Naive thymus-derived CD4-positive, alpha-beta T cell (primary cell): ENCODE data around the gene DEFB132. TPM values are rescaled to one million over a fixed set of nuclear protein-coding genes. Genes with fewer than 3 reads are reported as not detected.

Source experiments
- ATAC-seq: fragments of 150-1000 bp; cut with Tn5 transposase; 2 replicates; pipeline ENCODE4 v1.10.0; 2021; ENCODE audit warnings: mild to moderate bottlenecking, moderate library complexity
- CTCF ChIA-PET: fragments of 350-600 bp; sonication (Branson Sonifier 250); formaldehyde crosslinking; loops from one replicate; lab custom pipeline; 2021; ENCODE audit warnings: antibody characterized with exemption; lab: Charles Lee
- POLR2A ChIA-PET: fragments of 350-600 bp; sonication (Branson Sonifier 250); formaldehyde crosslinking; loops from one replicate; lab custom pipeline; 2021; ENCODE audit warnings: antibody characterized with exemption, inconsistent platforms; lab: Charles Lee
- DNase-seq, 9 donors: peaks; one replicate each; pipeline versions ENCODE4 v3.0.0 to v3.0.0-alpha.2; 2020 to 2022; ENCODE audit warnings: mixed read lengths in 1 of 9
- H3K27ac ChIP-seq: one replicate; pipeline ENCODE4 v1.7.0; 2013; ENCODE audit warnings: mild to moderate bottlenecking, low read depth, low read length, moderate library complexity
- H3K27me3 ChIP-seq, 2 donors: one replicate each; pipeline ENCODE4 v1.7.0; 2013; ENCODE audit warnings: low read length in 2 of 2, mild to moderate bottlenecking in 2 of 2, moderate library complexity in 2 of 2; ENCODE audit not compliant: control insufficient read depth in 2 of 2, insufficient read depth in 2 of 2
- H3K36me3 ChIP-seq, 3 experiments: 1 replicate in 2 of 3; 2 replicates in 1 of 3; pipeline ENCODE4 v1.7.0; 2013; ENCODE audit warnings: low read length in 3 of 3, mild to moderate bottlenecking in 3 of 3, moderate library complexity in 1 of 3; ENCODE audit not compliant: insufficient read depth in 3 of 3, control insufficient read depth in 2 of 3
- H3K4me1 ChIP-seq, 2 donors: one replicate each; pipeline ENCODE4 v1.7.0; 2013; ENCODE audit warnings: low read length in 2 of 2, mild to moderate bottlenecking in 2 of 2, moderate library complexity in 1 of 2; ENCODE audit not compliant: control insufficient read depth in 2 of 2, insufficient read depth in 2 of 2
- H3K4me3 ChIP-seq: 2 replicates; pipeline ENCODE4 v1.7.0; 2013; ENCODE audit warnings: mild to moderate bottlenecking, low read length
- H3K9me3 ChIP-seq, 3 experiments: 1 replicate in 2 of 3; 2 replicates in 1 of 3; pipeline ENCODE4 v1.7.0; 2013; ENCODE audit warnings: low read length in 3 of 3; ENCODE audit not compliant: control insufficient read depth in 2 of 3
- H3K27ac Mint-ChIP-seq, 9 donors: one replicate each; pipeline ENCODE4 v1.8.0; 2020 to 2022; ENCODE audit warnings: mixed read lengths in 9 of 9, mild to moderate bottlenecking in 8 of 9, moderate library complexity in 5 of 9, inconsistent platforms in 2 of 9
- H3K27me3 Mint-ChIP-seq, 5 donors: one replicate each; pipeline ENCODE4 v1.8.0; 2021 to 2022; ENCODE audit warnings: mixed read lengths in 5 of 5, mild to moderate bottlenecking in 1 of 5
- H3K36me3 Mint-ChIP-seq, 5 donors: one replicate each; pipeline ENCODE4 v1.8.0; 2020 to 2022; ENCODE audit warnings: mixed read lengths in 5 of 5, mild to moderate bottlenecking in 3 of 5, inconsistent platforms in 1 of 5
- H3K4me1 Mint-ChIP-seq, 7 donors: one replicate each; pipeline ENCODE4 v1.8.0; 2020 to 2022; ENCODE audit warnings: mixed read lengths in 7 of 7, mild to moderate bottlenecking in 3 of 7, inconsistent platforms in 1 of 7
- H3K4me3 Mint-ChIP-seq, 10 donors: one replicate each; pipeline ENCODE4 v1.8.0; 2020 to 2022; ENCODE audit warnings: mild to moderate bottlenecking in 10 of 10, mixed read lengths in 10 of 10, moderate library complexity in 6 of 10, inconsistent platforms in 2 of 10
- H3K9me3 Mint-ChIP-seq, 11 donors: one replicate each; pipeline ENCODE4 v1.8.0; 2020 to 2022; ENCODE audit warnings: mixed read lengths in 11 of 11, mild to moderate bottlenecking in 4 of 11, inconsistent platforms in 1 of 11, moderate library complexity in 1 of 11
- intact Hi-C, 2 donors: fragments of 100-400 bp; cut with micrococcal nuclease; formaldehyde crosslinking; loops; one replicate each; pipeline ENCODE4 v1.15.1; 2023
- polyA plus RNA-seq, 2 donors: library from polyadenylated mRNA; unstranded; fragments of 300-500 nt; fragmentation: Illumina TruSeq; gene quantifications; one replicate each; pipeline ENCODE4 v1.2.3, GENCODE V29; 2021
- total RNA-seq, 6 experiments: library from RNA in 5 of 6; stranded (reverse) in 5 of 6; gene quantifications; 1 replicate in 5 of 6; 2 replicates in 1 of 6; pipeline ENCODE4 v1.2.3 and lab custom pipeline; 2021 to 2026

The DEFB132 gene
- total and polyA plus RNA-seq, 7 experiments from 2014 or later, result not detected

- H3K9me3 Mint-ChIP-seq, result no peaks in the 10 kb centered on the region
- CTCF ChIA-PET, result no interaction called here
Measured at GRCh38 chr20:235891-236290, 21.6 kb upstream of the DEFB132 start.

DNA sequence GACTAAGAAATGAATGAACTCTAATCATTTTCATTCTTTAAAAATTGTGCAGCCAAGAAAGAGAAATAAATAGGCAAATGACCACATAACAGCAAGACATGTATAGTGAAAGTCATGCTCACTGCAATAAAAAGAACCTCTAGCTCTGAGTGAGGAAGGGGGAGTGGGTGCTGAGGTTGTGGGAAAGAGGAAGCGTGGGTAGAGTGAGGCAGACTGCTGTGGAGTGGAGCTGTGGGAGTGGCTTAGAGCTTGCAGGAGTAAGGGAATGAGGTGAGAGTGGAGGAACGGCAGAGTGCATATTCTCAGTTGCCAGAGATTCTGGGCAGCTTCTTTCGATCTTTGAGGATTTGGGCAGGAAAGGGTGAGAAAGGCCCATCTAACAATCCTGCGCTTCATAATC is 20.0 kb upstream of the DEFB132 start:
- DNase-seq, result peak in 5 of 9 donors; percentile 6 to 60 (median 16)
- Mint-ChIP-seq H3K36me3 (no peaks in the 10 kb centered on the region), H3K27ac (peak overlapping the region; percentile 77 to 94 (median 87)), H3K9me3 (no peaks in the 10 kb centered on the region), H3K27me3 (peaks cover 0 to 9% (median 0%) of the 10 kb centered on the region in 5 donors), H3K4me1 (peaks cover 9 to 33% (median 27%) of the 10 kb centered on the region in 7 donors), H3K4me3 (peak overlapping the region; percentile 72 to 90 (median 83))
- H3K27ac ChIP-seq, result peak overlapping the region; percentile 55
- peaks cover 0 to 21% of the 10 kb centered on the region in 2 donors for H3K4me1 ChIP-seq
- POLR2A ChIA-PET, result interaction anchor here (0.7 to 1.3 kb wide), 3 partner anchors 9 to 30 kb away, joined by 3 to 7 read pairs (median 4); partner anchors contain the start of gene DEFB129
- no peaks in the 10 kb centered on the region for H3K9me3 ChIP-seq
- peak overlapping the region; percentile 21 for H3K4me3 ChIP-seq
- H3K27me3 ChIP-seq, result no peaks in the 10 kb centered on the region
- peak; percentile 83 for ATAC-seq
- no peaks in the 10 kb centered on the region for H3K36me3 ChIP-seq
- CTCF ChIA-PET, result interaction anchor here (0.8 to 1.5 kb wide), 3 partner anchors 27 to 93 kb away, joined by 3 to 4 read pairs (median 3); no protein-coding TSS in a partner anchor
- intact Hi-C loops, result no loop called here

More at GRCh38 chr20:235891-236290, 21.6 kb upstream of the DEFB132 start:
- H3K4me3 ChIP-seq, result no peak overlapping the region
- H3K36me3 Mint-ChIP-seq, result no peaks in the 10 kb centered on the region
- H3K4me1 ChIP-seq, result peaks cover 0 to 21% of the 10 kb centered on the region in 2 donors
- peak overlapping the region in 4 of 9 donors; percentile 39 to 91 (median 84) for H3K27ac Mint-ChIP-seq
- POLR2A ChIA-PET, result no interaction called here
- H3K36me3 ChIP-seq, result no peaks in the 10 kb centered on the region
- no peaks in the 10 kb centered on the region for H3K27me3 Mint-ChIP-seq
- H3K27ac ChIP-seq, result no peak overlapping the region
- H3K4me1 Mint-ChIP-seq, result peaks cover 9 to 33% (median 27%) of the 10 kb centered on the region in 7 donors
- H3K4me3 Mint-ChIP-seq, result peak overlapping the region in 3 of 10 donors; percentile 38 to 85 (median 82)
- ATAC-seq (no peak), DNase-seq (no peak)
- H3K27me3 ChIP-seq, result no peaks in the 10 kb centered on the region
- intact Hi-C loops, result no loop called here
- no peaks in the 10 kb centered on the region for H3K9me3 ChIP-seq

DNA sequence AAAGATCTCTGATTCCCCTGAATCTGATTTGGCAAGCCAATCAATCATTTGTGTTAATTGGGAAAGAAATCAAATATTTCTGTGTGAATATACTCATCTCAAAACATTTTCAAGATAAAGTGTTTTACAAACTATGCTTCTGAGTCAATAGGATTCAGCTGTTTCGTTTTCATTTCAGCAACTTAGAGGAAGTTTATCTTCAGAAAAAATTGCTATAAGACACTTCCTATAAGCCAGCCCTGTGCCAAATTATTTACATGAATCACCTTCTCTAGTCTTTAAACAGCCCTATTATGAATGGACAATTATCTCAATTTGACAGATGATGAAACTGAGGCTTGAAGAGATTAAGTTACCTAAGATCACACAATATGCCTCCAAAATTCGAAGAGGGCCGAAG is 19.6 kb upstream of the DEFB132 start:
- Mint-ChIP-seq H3K27ac (peak overlapping the region; percentile 77 to 94 (median 87)), H3K9me3 (no peaks in the 10 kb centered on the region), H3K4me3 (peak overlapping the region; percentile 72 to 90 (median 83)), H3K27me3 (peaks cover 0 to 11% (median 0%) of the 10 kb centered on the region in 5 donors), H3K4me1 (peaks cover 9 to 33% (median 27%) of the 10 kb centered on the region in 7 donors), H3K36me3 (no peaks in the 10 kb centered on the region)
- Histone ChIP-seq H3K27me3 (no peaks in the 10 kb centered on the region), H3K27ac (peak overlapping the region; percentile 55), H3K4me1 (peaks cover 0 to 21% of the 10 kb centered on the region in 2 donors), H3K9me3 (no peaks in the 10 kb centered on the region), H3K36me3 (no peaks in the 10 kb centered on the region), H3K4me3 (peak overlapping the region; percentile 21)
- peak; percentile 69 for ATAC-seq
- ChIA-PET CTCF (interaction anchor here (0.8 to 1.5 kb wide), 3 partner anchors 27 to 92 kb away, joined by 3 to 4 read pairs (median 3); no protein-coding TSS in a partner anchor), POLR2A (interaction anchor here (0.7 to 1.3 kb wide), 3 partner anchors 10 to 30 kb away, joined by 3 to 7 read pairs (median 4); partner anchors contain the start of gene DEFB129)
- DNase-seq, result peak in 2 of 9 donors; percentile 9 to 18
- intact Hi-C loops, result no loop called here

GRCh38 chr20:242905-243304 is 14.6 kb upstream of the DEFB132 start:
- Mint-ChIP-seq H3K27me3 (peaks cover 0 to 21% (median 0%) of the 10 kb centered on the region in 5 donors), H3K4me1 (peaks cover 0 to 11% (median 10%) of the 10 kb centered on the region in 7 donors), H3K36me3 (no peaks in the 10 kb centered on the region), H3K9me3 (peaks cover 0 to 5% (median 0%) of the 10 kb centered on the region in 11 donors), H3K4me3 (no peak overlapping the region), H3K27ac (no peak overlapping the region)
- CTCF ChIA-PET, result interaction anchor here (1.5 kb wide), 1 partner anchor 23 kb away, joined by 3 read pairs; no protein-coding TSS in a partner anchor
- ATAC-seq (no peak), DNase-seq (no peak)
- POLR2A ChIA-PET, result interaction anchor here (0.6 to 1.0 kb wide), 3 partner anchors 21 to 26 kb away, joined by 3 read pairs; no protein-coding TSS in a partner anchor
- H3K4me3 ChIP-seq, result no peak overlapping the region
- no peak overlapping the region for H3K27ac ChIP-seq
- H3K4me1 ChIP-seq, result peaks cover 0 to 6% of the 10 kb centered on the region in 2 donors
- no peaks in the 10 kb centered on the region for H3K27me3 ChIP-seq
- no peaks in the 10 kb centered on the region for H3K36me3 ChIP-seq
- intact Hi-C loops, result no loop called here
- H3K9me3 ChIP-seq, result no peaks in the 10 kb centered on the region

DNA sequence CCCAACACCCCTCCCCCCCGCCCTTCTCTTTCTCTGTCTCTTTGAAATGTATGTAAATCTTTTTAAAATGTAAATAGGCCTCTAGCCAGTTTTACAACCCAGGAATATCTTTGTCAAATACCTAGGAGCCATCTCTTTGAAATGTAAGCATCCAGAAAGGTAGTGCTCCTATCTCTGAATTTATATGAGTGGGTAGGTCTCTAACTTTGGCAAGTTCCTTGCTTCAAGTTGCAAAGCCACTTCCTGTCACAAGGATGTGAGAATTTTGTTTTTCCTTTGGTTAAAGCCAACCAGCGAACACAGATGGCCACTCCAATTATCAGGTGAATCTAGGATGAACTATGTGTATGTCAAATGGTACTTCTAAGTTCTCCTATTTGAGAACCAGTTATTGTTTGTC is 6.2 kb upstream of the DEFB132 start:
- peaks cover 0 to 4% of the 10 kb centered on the region in 2 donors for H3K4me1 ChIP-seq
- ChIA-PET POLR2A (no interaction called here), CTCF (no interaction called here)
- Mint-ChIP-seq H3K27ac (peak overlapping the region in 6 of 9 donors; percentile 15 to 83 (median 50)), H3K4me1 (peaks cover 0 to 21% (median 13%) of the 10 kb centered on the region in 7 donors), H3K36me3 (no peaks in the 10 kb centered on the region), H3K27me3 (no peaks in the 10 kb centered on the region), H3K9me3 (peaks cover 0 to 5% (median 0%) of the 10 kb centered on the region in 11 donors), H3K4me3 (peak overlapping the region in 4 of 10 donors; percentile 38 to 47 (median 40))
- H3K27ac ChIP-seq, result no peak overlapping the region
- peak in 2 of 9 donors; percentile 3 to 10 for DNase-seq
- intact Hi-C loops, result no loop called here
- H3K9me3 ChIP-seq, result no peaks in the 10 kb centered on the region
- no peak for ATAC-seq
- H3K27me3 ChIP-seq, result no peaks in the 10 kb centered on the region
- H3K36me3 ChIP-seq, result no peaks in the 10 kb centered on the region
- no peak overlapping the region for H3K4me3 ChIP-seq

- H3K27ac Mint-ChIP-seq, result peak overlapping the region in 2 of 9 donors; percentile 4 to 37
- no peak for ATAC-seq
- POLR2A ChIA-PET, result no interaction called here
Measured at GRCh38 chr20:252801-253200, 4.7 kb upstream of the DEFB132 start.

More at GRCh38 chr20:252801-253200, 4.7 kb upstream of the DEFB132 start:
- CTCF ChIA-PET, result interaction anchor here (0.7 to 1.5 kb wide), 3 partner anchors 14 to 79 kb away, joined by 3 to 10 read pairs (median 3); no protein-coding TSS in a partner anchor
- Histone ChIP-seq H3K4me3 (no peak overlapping the region), H3K4me1 (peaks cover 0 to 4% of the 10 kb centered on the region in 2 donors), H3K27me3 (no peaks in the 10 kb centered on the region), H3K27ac (no peak overlapping the region), H3K9me3 (no peaks in the 10 kb centered on the region), H3K36me3 (no peaks in the 10 kb centered on the region)
- Mint-ChIP-seq H3K36me3 (no peaks in the 10 kb centered on the region), H3K4me1 (peaks cover 0 to 21% (median 13%) of the 10 kb centered on the region in 7 donors), H3K27me3 (peaks cover 0 to 5% (median 0%) of the 10 kb centered on the region in 5 donors), H3K9me3 (no peaks in the 10 kb centered on the region), H3K4me3 (no peak overlapping the region)
- DNase-seq, result no peak
- intact Hi-C loops, result no loop called here
